PC-9 (cell line): Measurements from ENCODE around the gene VAV2.

ENCODE experiments used
- CTCF ChIP-seq: fragments of 200-600 bp; sonication (generic); conservative IDR thresholded peaks from 2 replicates; pipeline ENCODE4 v1.6.1; 2017; ENCODE audit warnings: mixed run types, antibody characterized with exemption, mild to moderate bottlenecking, moderate library complexity
- EZH2 ChIP-seq: fragments of 200-600 bp; sonication (generic); IDR thresholded peaks from 2 replicates; pipeline ENCODE4 v1.8.0; 2017; ENCODE audit warnings: antibody characterized with exemption, low read depth

- TF ChIP-seq CTCF: no peak
- no peak for TF ChIP-seq EZH2
Measured at GRCh38 chr9:133824106-133824801, 167.9 kb downstream of the VAV2 start.
